ENCODE results near the gene SERPINB6. TPM values are rescaled to one million over a fixed set of nuclear protein-coding genes. Genes with fewer than 3 reads are reported as not detected.

SERPINB6 gene
- total RNA-seq, 2 experiments from 2014 or later = 36.2 to 41.3 TPM

DNA sequence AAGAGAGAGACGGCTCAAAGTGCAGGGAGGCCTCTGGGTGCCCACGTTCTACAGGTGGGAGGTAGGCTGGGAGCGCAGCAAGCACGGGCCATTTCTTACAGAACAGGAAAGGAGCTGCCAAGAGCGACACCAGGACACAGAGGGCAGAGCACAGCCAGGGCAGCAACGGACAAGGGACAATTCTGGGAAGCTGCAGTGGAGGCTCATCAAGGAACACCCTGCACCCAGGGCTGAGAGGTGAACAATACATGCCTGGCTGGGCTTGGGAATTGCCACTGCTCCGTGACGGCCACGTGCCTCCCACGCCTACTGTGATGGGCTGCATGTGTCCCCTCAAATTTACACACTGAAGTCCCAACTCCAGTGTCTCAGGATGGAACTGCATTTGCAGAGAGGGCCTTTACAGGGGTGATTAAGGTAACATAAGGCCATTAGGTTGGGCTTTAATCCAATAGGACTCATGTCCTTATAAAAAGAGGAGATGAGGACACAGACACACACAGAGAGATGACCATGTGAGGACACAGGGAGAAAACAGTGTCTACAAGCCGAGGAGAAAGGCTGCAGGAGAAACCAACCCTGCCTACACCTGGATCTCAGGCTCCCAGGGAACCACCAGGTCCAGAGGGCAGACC lies 13.6 kb downstream of the SERPINB6 start:
- Mint-ChIP-seq H3K9me3 (ENCODE audit: low read depth) (no peaks in the 10 kb centered on the region), H3K4me3 (no peak overlapping the region), H3K27me3 (no peaks in the 10 kb centered on the region), H3K36me3 (ENCODE audit: low read depth) (peaks cover 1% of the 10 kb centered on the region), H3K27ac (no peak overlapping the region), H3K4me1 (peaks cover 6% of the 10 kb centered on the region)
- intact Hi-C loops (cut with DNase I, micrococcal nuclease) = no loop called here
- CTCF ChIA-PET = interaction anchor here (0.7 kb wide), 1 partner anchor 179 kb away, joined by 4 read pairs; no protein-coding TSS in a partner anchor
- no peak for ATAC-seq
- DNase-seq = no peak
- POLR2A ChIA-PET = interaction anchor here (1.1 kb wide), 1 partner anchor 100 kb away, joined by 3 read pairs; no protein-coding TSS in a partner anchor

DNA sequence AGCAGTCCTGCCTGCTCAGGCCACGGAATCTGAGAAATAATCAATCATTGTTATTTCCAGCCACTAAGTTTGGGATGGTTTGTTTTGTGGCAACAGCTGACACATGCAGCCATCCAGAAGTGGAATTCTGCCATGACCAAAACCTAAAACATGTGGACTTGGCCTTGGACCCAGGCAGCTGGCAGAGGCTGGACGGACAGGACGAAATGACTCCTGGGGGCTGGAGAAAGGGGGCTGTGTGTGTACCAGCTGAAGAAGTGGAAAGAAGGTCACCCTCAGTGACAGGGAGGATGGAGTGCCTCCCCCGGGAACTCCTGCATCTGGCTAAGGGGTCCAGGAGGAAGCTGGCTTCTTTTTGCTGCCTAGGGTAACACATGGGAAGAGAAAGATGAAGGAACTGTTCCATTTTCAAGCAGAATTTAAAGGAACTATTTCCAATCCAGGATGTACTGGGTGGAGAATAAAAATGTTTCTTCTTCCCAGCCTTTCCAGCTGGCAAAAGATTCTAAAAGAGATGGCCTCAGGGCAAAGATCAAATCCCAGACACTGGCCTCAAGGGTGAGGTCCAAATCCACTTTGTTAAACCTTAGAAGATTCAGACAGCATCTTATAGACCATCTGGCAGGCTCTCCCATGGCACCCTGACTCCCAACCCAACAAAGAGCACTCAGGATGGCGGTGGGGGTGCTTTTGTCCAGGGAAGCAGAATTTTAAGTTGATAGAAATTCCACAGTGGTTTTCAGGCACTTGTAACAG lies 14.3 kb downstream of the SERPINB6 start:
- Mint-ChIP-seq H3K4me1 (peaks cover 13% of the 10 kb centered on the region), H3K36me3 (ENCODE audit: low read depth) (peaks cover 1% of the 10 kb centered on the region), H3K4me3 (no peak overlapping the region), H3K9me3 (ENCODE audit: low read depth) (no peaks in the 10 kb centered on the region), H3K27me3 (no peaks in the 10 kb centered on the region), H3K27ac (no peak overlapping the region)
- ATAC-seq (no peak), DNase-seq (no peak)
- ChIA-PET POLR2A (interaction anchor here (1.1 kb wide), 1 partner anchor 99 kb away, joined by 3 read pairs; no protein-coding TSS in a partner anchor), CTCF (interaction anchor here (0.7 kb wide), 1 partner anchor 179 kb away, joined by 4 read pairs; no protein-coding TSS in a partner anchor)
- intact Hi-C loops (cut with DNase I, micrococcal nuclease) = no loop called here

DNA sequence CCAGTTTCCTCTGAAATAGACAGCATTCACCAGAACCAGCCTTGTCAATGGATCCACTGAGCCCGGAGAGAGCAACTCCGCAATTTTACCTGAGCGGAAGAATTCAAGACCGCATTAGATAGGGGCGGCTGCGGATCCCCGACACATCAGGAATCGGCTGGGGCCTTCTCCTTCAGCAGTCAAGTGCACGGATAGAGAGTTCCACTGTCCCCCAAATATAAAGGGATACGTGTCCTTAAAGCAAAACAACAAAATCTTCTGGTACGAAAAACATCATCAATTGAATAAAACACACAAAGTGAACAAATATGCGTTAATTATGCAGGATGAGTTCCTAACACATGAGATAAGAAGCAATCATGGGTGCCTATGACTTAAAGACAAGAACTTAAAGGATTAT lies 18.3 kb downstream of the SERPINB6 start:
- Mint-ChIP-seq H3K27me3 (no peaks in the 10 kb centered on the region), H3K4me1 (peaks cover 19% of the 10 kb centered on the region), H3K27ac (no peak overlapping the region), H3K9me3 (ENCODE audit: low read depth) (no peaks in the 10 kb centered on the region), H3K36me3 (ENCODE audit: low read depth) (peaks cover 1% of the 10 kb centered on the region), H3K4me3 (no peak overlapping the region)
- POLR2A ChIA-PET = interaction anchor here (1.2 to 1.7 kb wide), 2 partner anchors 13 to 16 kb away, joined by 3 to 7 read pairs; no protein-coding TSS in a partner anchor
- no peak for ATAC-seq
- no peak for DNase-seq
- CTCF ChIA-PET = interaction anchor here (0.5 to 4.5 kb wide), 30 partner anchors 8 to 215 kb away, joined by 3 to 56 read pairs (median 5); partner anchors contain the start of genes SERPINB1 and SERPINB6
- intact Hi-C loops (cut with DNase I, micrococcal nuclease) = no loop called here

DNA sequence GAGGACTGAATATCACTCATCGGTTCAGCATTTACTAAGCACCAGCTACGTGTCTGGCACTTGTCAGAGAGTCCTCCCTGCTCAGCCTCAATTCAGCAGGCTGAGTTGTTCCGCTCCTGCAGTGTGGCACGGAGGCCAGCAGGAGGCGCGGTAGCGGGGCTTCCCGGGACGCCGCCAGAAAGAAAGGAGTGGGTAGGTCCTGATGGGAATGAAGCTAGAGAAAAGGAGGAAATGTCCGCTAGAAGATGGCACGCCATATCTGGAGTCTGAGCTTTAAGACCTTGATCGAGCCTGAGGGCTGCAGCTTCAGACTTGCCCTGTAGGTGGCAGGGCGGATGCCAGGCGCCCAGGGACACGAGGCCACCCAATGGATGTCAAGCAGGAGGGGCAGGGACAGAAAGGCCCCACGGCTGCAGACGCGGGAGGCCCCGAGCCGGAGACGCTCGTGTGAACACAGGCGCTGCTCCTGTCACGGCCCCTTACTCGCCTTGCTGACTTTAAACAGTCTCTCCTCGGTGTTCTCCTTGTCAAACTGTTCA lies 18.7 kb downstream of the SERPINB6 start:
- CTCF ChIA-PET = interaction anchor here (0.5 to 4.5 kb wide), 38 partner anchors 8 to 215 kb away, joined by 3 to 56 read pairs (median 5); partner anchors contain the start of genes SERPINB1 and SERPINB6
- POLR2A ChIA-PET = interaction anchor here (1.0 to 1.7 kb wide), 3 partner anchors 13 to 36 kb away, joined by 3 to 7 read pairs (median 3); no protein-coding TSS in a partner anchor
- peaks cover 3% of the 10 kb centered on the region for H3K36me3 Mint-ChIP-seq (ENCODE audit: low read depth)
- H3K4me3 Mint-ChIP-seq = peak overlapping the region; percentile 46
- intact Hi-C loops (cut with DNase I, micrococcal nuclease) = loop anchor here (1.0 kb wide), 2 partner anchors 36 to 37 kb away; no protein-coding TSS in a partner anchor
- peak; percentile 97 for ATAC-seq
- peak; percentile 80 for DNase-seq
- H3K9me3 Mint-ChIP-seq (ENCODE audit: low read depth) = no peaks in the 10 kb centered on the region
- peak overlapping the region; percentile 74 for H3K27ac Mint-ChIP-seq
- peaks cover 15% of the 10 kb centered on the region for H3K4me1 Mint-ChIP-seq
- H3K27me3 Mint-ChIP-seq = no peaks in the 10 kb centered on the region

DNA sequence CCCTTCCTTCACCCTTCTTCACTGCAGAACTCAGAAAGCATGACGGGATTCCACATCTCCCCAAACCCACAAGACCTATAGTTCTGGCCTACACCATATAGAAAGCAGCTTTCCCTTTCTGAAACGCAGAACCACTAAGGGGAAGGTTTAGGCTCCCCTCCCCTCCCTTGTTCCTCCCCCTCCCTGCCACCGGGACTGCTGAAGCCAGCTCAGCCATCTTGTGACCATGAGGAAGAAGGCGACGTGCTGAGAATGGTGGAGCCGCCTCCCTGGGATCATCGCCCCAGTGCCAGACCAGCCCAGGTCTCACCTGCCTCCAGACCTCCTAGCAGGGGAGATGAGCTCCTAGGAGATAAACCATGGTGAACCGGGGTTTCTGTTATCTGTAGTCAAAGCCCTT lies 19.6 kb downstream of the SERPINB6 start:
- H3K27ac Mint-ChIP-seq = no peak overlapping the region
- no peak overlapping the region for H3K4me3 Mint-ChIP-seq
- no peak for DNase-seq
- no peak for ATAC-seq
- H3K27me3 Mint-ChIP-seq = no peaks in the 10 kb centered on the region
- H3K4me1 Mint-ChIP-seq = peaks cover 21% of the 10 kb centered on the region
- H3K9me3 Mint-ChIP-seq (ENCODE audit: low read depth) = no peaks in the 10 kb centered on the region
- intact Hi-C loops (cut with DNase I, micrococcal nuclease) = loop anchor here (1.0 kb wide), 2 partner anchors 37 to 38 kb away; no protein-coding TSS in a partner anchor
- H3K36me3 Mint-ChIP-seq (ENCODE audit: low read depth) = peaks cover 3% of the 10 kb centered on the region
- ChIA-PET POLR2A (interaction anchor here (1.0 to 1.7 kb wide), 3 partner anchors 12 to 37 kb away, joined by 3 to 7 read pairs (median 3); no protein-coding TSS in a partner anchor), CTCF (interaction anchor here (0.6 to 4.5 kb wide), 31 partner anchors 9 to 193 kb away, joined by 3 to 56 read pairs (median 5); partner anchors contain the start of genes SERPINB1 and SERPINB6)

DNA sequence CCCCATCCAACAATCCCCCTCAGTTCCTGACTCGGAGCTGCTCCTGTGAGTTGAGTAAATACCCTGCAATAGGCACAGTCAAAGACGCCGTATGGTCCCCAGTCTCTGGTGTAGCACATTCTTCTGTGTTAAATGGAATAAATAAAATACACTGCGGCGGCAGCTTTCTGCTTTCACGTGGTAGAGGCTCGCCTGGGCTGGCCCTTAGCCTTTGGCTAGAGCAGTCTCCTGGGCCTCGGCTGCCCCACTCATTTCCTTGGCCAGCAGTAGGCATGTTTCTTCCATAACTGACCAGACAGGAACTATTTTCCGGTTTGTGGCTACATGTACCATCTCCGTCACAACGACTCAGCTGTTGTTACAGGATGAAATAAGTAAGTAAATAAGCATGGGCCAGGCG lies 20.7 kb downstream of the SERPINB6 start:
- DNase-seq = no peak
- H3K9me3 Mint-ChIP-seq (ENCODE audit: low read depth) = no peaks in the 10 kb centered on the region
- H3K27ac Mint-ChIP-seq = no peak overlapping the region
- H3K4me1 Mint-ChIP-seq = peaks cover 21% of the 10 kb centered on the region
- no peaks in the 10 kb centered on the region for H3K27me3 Mint-ChIP-seq
- CTCF ChIA-PET = interaction anchor here (1.1 to 4.3 kb wide), 7 partner anchors 8 to 200 kb away, joined by 3 to 56 read pairs (median 4); partner anchors contain the start of genes MYLK4 and SERPINB1
- ATAC-seq = no peak
- peaks cover 3% of the 10 kb centered on the region for H3K36me3 Mint-ChIP-seq (ENCODE audit: low read depth)
- intact Hi-C loops (cut with DNase I, micrococcal nuclease) = no loop called here
- POLR2A ChIA-PET = no interaction called here
- no peak overlapping the region for H3K4me3 Mint-ChIP-seq

DNA sequence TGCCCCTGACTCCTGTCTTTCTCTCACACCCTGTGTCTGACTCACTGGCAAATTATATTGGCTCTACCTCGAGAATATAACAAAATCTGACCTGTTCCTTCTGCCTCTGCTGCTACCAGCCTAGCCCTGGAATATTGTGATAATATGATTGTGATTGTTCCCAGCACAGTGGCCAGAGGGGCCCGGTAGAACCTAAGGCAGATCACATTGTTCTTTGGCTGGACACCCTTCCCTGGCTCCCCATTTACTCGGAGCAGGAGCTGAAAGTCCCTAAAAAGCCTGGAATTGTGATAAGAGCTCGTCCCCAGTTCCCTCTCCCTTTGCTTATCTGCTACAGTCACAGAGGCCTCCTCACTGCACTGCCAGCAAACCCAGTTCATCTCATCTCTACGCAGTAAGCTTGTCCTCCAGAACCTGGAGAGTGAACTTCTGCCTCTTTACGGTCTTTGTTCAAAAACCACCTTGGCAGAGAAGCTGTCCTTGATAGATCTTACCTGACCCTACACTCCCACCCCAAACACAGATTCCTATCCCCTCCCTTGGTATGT lies 21.8 kb downstream of the SERPINB6 start:
- ATAC-seq = no peak
- Mint-ChIP-seq H3K36me3 (ENCODE audit: low read depth) (peaks cover 3% of the 10 kb centered on the region), H3K4me1 (peaks cover 21% of the 10 kb centered on the region), H3K27ac (no peak overlapping the region), H3K4me3 (no peak overlapping the region), H3K27me3 (no peaks in the 10 kb centered on the region), H3K9me3 (ENCODE audit: low read depth) (no peaks in the 10 kb centered on the region)
- CTCF ChIA-PET = interaction anchor here (1.1 to 4.3 kb wide), 7 partner anchors 7 to 199 kb away, joined by 3 to 56 read pairs (median 4); partner anchors contain the start of genes MYLK4 and SERPINB1
- intact Hi-C loops (cut with DNase I, micrococcal nuclease) = no loop called here
- POLR2A ChIA-PET = interaction anchor here (0.9 kb wide), 1 partner anchor 37 kb away, joined by 3 read pairs; no protein-coding TSS in a partner anchor
- DNase-seq = no peak

DNA sequence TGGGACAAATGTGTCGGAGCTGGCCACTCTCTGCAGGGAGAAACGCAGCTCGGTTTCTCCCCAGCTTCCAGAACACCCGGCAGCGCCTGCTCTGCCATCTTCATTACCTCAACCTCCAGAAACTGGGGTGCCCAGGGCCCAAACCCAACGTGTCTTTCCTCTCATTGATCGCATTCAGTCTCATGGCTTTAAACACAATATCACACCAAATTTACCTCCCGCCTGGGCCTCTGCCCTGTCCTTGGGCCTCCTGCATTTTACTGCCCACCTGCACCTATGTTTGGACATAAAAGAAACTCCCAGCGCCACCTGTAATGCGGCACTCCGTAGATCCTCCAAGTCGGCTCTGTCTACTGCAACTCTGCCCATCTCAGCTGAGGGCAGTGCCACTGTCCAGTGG lies 22.2 kb downstream of the SERPINB6 start:
- DNase-seq = no peak
- H3K9me3 Mint-ChIP-seq (ENCODE audit: low read depth) = no peaks in the 10 kb centered on the region

DNA sequence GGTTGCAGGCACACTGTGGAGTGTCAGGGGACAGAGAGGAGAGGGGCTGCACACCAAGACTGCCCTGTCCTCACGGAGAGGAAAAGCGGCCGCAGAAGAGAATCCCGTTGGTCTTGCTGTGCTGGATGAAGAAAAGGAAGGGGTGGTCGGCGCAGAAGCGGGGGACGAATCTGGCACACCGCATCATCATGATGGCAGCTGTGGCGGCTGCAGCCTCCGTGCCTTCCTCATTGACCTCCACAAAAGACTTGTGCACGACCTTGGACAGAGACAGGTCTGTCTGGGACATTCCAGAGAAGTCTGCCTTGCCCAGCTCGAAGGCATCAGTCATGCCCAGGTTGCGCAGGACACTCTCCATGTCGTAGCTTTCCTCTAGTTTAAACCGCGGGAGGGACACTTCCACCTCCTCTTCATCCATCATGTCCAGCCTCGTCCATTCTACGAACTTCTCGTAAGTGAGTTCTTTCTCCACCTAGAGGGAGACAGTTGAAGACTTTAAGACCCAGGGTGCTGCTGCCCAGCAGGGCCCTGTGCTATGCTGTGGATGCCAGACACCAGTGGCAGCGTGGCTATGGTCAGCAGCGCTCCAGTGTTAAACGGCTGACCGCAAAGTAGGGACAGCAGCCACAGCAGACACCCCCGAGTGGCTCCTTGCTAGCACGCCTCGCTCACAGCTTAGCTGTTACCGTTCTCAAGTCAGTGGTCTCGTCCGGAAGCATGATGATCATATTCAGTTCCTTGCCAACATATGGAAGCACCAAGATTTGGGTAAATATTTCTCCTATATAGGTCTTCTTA lies 22.9 kb downstream of the SERPINB6 start:
- intact Hi-C loops (cut with DNase I, micrococcal nuclease) = no loop called here
- POLR2A ChIA-PET = no interaction called here
- H3K4me1 Mint-ChIP-seq = peaks cover 26% of the 10 kb centered on the region
- ATAC-seq (no peak), DNase-seq (no peak)
- CTCF ChIA-PET = interaction anchor here (0.6 to 1.0 kb wide), 3 partner anchors 17 to 41 kb away, joined by 3 read pairs; no protein-coding TSS in a partner anchor
- H3K9me3 Mint-ChIP-seq (ENCODE audit: low read depth) = no peaks in the 10 kb centered on the region
- H3K4me3 Mint-ChIP-seq = no peak overlapping the region
- no peaks in the 10 kb centered on the region for H3K27me3 Mint-ChIP-seq
- H3K27ac Mint-ChIP-seq = no peak overlapping the region
- H3K36me3 Mint-ChIP-seq (ENCODE audit: low read depth) = peaks cover 2% of the 10 kb centered on the region

More for the DNA sequence above, 22.2 kb downstream of the SERPINB6 start:
- H3K4me3 Mint-ChIP-seq = no peak overlapping the region
- intact Hi-C loops (cut with DNase I, micrococcal nuclease) = no loop called here
- H3K27me3 Mint-ChIP-seq = no peaks in the 10 kb centered on the region
- no peak for ATAC-seq
- H3K36me3 Mint-ChIP-seq (ENCODE audit: low read depth) = peaks cover 2% of the 10 kb centered on the region
- ChIA-PET POLR2A (interaction anchor here (0.9 kb wide), 1 partner anchor 37 kb away, joined by 3 read pairs; no protein-coding TSS in a partner anchor), CTCF (interaction anchor here (1.1 to 2.0 kb wide), 3 partner anchors 35 to 199 kb away, joined by 3 to 6 read pairs (median 4); partner anchors contain the start of gene MYLK4)
- H3K27ac Mint-ChIP-seq = no peak overlapping the region
- peaks cover 22% of the 10 kb centered on the region for H3K4me1 Mint-ChIP-seq

DNA sequence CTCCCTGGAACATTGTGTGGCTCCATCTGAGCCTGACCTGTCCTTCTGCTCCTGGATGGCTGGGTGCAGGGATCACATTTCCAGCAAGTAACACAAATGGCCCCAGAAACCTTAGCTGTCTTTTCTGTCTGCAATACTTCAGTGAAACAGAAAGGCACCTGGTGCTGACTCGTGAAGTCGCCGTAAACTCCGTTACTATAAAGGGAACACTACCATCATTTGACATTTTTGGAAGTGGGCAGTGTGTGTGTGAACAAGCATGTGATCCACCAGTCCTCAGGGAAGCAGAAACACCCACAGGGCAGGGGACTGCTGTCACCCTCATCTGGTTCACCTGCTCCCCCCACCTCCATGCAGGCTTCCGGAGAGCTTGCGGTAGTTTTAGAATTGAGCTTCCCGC lies 23.9 kb downstream of the SERPINB6 start:
- H3K27me3 Mint-ChIP-seq = no peaks in the 10 kb centered on the region
- ChIA-PET CTCF (interaction anchor here (0.8 to 1.0 kb wide), 2 partner anchors 30 to 33 kb away, joined by 3 read pairs; no protein-coding TSS in a partner anchor), POLR2A (no interaction called here)
- H3K9me3 Mint-ChIP-seq (ENCODE audit: low read depth) = no peaks in the 10 kb centered on the region
- H3K4me3 Mint-ChIP-seq = no peak overlapping the region
- ATAC-seq (no peak), DNase-seq (no peak)
- no peak overlapping the region for H3K27ac Mint-ChIP-seq
- intact Hi-C loops (cut with DNase I, micrococcal nuclease) = no loop called here
- H3K36me3 Mint-ChIP-seq (ENCODE audit: low read depth) = peaks cover 5% of the 10 kb centered on the region
- peaks cover 30% of the 10 kb centered on the region for H3K4me1 Mint-ChIP-seq
